ENCODE results near the gene MRPS23. TPM values are rescaled to one million over a fixed set of nuclear protein-coding genes. Genes with fewer than 3 reads are reported as not detected.

Gene MRPS23
- polyA plus RNA-seq, 1 experiment, result 33.7 TPM

DNA sequence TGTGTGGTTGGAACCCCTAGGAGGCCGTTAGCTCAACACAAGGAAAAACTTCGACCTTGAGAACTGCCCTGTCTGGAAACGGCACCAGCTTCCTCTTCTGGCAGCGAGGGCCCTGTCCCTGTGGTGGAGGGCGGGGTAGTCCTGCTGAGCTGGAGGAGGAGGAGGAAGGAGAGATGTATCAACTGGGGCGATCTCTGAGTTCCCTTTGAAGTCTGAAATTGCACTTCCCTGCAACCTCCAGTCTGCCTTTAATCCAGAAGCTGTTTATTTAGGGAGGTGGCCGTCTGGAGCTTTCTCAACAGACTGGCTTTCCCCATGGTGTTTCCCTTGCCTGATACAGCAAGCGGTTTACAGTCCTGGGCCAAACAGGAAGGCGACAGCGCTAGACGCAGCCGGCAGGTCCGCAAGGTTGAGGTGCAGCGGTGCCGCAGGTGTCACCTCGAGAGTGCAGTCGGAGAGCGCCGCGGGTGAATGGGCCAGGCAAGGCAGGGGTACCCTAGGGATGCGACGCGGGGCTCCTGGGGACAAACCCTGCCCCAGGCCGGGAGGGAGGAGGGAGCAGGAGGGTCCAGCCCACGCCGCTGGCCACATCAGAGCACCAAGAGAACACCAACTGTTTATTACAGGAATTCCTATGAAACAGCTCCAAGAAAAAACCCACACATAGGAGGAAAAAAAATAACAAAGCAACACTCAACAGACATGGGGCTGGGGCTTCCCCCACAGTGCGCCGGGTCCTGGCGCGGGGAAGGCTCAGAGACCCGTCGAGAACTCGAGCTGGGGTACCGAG is 11.4 kb upstream of the MRPS23 start:
- H3K36me3 ChIP-seq (ENCODE audit: control insufficient read depth, insufficient read depth, low read length), result peaks cover 3% of the 10 kb centered on the region; the same call in 1 of the 2 replicates
- no peak for DNase-seq (ENCODE audit: low read depth)
- TF ChIP-seq, protein P1, sequence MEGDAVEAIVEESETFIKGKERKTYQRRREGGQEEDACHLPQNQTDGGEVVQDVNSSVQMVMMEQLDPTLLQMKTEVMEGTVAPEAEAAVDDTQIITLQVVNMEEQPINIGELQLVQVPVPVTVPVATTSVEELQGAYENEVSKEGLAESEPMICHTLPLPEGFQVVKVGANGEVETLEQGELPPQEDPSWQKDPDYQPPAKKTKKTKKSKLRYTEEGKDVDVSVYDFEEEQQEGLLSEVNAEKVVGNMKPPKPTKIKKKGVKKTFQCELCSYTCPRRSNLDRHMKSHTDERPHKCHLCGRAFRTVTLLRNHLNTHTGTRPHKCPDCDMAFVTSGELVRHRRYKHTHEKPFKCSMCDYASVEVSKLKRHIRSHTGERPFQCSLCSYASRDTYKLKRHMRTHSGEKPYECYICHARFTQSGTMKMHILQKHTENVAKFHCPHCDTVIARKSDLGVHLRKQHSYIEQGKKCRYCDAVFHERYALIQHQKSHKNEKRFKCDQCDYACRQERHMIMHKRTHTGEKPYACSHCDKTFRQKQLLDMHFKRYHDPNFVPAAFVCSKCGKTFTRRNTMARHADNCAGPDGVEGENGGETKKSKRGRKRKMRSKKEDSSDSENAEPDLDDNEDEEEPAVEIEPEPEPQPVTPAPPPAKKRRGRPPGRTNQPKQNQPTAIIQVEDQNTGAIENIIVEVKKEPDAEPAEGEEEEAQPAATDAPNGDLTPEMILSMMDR (IDR thresholded peaks at IDR 0.05; ENCODE audit: insufficient read depth, low read depth, low read length), result no peak
- H3K27me3 ChIP-seq (ENCODE audit: control insufficient read depth, insufficient read depth, low read length), result no peaks in the 10 kb centered on the region
- CTCF ChIA-PET, result interaction anchor here (0.7 to 15.8 kb wide), 13 partner anchors 11 to 251 kb away, joined by 3 to 371 read pairs (median 4); partner anchors contain the start of gene MRPS23
- POLR2A ChIA-PET, result interaction anchor here (0.5 to 0.7 kb wide), 2 partner anchors 71 to 114 kb away, joined by 4 to 5 read pairs; no protein-coding TSS in a partner anchor
- H3K4me3 ChIP-seq (ENCODE audit: low read depth, low read length), result peak overlapping the region; percentile 42

DNA sequence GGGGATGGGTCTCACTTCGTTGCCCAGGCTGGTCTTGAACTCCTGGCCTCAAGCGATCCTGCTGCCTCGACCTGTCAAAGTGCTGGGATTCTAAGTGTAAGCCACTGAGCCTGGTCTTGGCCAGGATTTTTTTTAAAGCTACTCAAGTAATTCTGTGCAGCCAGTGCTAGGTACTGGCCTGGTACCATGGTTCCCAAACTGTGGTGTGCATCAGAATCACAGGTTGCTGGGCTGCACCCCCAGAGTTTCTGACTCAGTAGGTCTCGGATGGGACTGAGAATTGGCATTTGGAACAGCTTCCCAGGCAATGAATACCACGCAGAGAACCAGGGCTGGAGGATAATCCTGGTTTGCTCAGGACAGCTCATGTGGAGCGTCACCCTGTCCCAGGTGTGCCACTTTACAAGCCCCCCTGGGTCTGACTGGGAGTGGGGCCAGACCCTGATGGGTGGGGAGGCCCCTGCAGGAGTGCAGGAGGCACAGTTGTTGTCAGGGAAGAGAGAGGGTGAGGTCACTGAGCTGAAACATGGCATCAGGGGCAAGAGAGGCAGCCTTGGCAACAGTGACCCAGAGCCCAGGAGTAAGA is 10.7 kb upstream of the MRPS23 start:
- peaks cover 3% of the 10 kb centered on the region; the same call in 1 of the 2 replicates for H3K36me3 ChIP-seq (ENCODE audit: control insufficient read depth, insufficient read depth, low read length)
- H3K4me3 ChIP-seq (ENCODE audit: low read depth, low read length), result no peak overlapping the region
- no peak for DNase-seq (ENCODE audit: low read depth)
- H3K27me3 ChIP-seq (ENCODE audit: control insufficient read depth, insufficient read depth, low read length), result no peaks in the 10 kb centered on the region
- TF ChIP-seq, protein P1 (IDR thresholded peaks at IDR 0.05; ENCODE audit: insufficient read depth, low read depth, low read length), result no peak
- CTCF ChIA-PET, result interaction anchor here (0.6 to 15.8 kb wide), 14 partner anchors 9 to 252 kb away, joined by 3 to 371 read pairs (median 8); partner anchors contain the start of gene MRPS23
- POLR2A ChIA-PET, result interaction anchor here (0.5 to 1.0 kb wide), 2 partner anchors 72 to 125 kb away, joined by 4 to 8 read pairs; no protein-coding TSS in a partner anchor

DNA sequence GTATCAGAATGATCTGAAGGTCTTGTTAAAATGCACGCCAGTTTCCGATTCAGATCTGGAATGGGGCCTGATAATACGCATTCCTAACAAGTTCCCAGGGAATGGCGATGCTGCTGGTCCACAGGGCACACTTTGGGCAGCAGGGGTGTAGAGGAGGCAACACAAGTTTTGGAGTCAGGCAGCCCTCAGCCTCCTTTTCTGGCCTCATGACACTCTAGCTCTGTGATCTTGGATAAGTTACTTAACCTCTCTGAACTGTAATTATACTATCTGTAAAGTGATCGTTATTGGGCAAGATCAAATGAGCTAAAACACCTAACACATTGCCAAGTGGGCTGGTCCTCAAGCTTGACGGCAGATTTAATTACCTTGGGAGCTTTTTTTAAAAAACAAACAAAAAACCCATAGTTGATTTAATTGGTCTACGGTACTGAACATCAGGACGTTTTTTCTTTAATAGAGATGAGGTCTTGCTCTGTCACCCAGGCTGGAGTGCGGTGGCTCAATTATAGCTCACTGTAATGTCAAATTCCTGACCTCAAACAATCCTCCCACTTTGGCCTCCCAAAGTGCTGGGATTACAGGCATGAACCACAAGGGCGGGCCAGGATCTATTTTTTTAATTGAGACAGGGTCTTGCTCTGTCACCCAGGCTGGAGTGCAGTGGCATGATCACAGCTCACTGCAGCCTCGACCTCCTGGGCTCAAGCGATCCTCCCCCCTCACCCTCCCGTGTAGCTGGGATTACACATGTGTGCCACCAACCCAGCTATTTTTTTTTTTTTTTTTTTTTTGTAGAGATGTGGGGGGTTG is 10.0 kb upstream of the MRPS23 start:
- TF ChIP-seq, protein P1 (IDR thresholded peaks at IDR 0.05; ENCODE audit: insufficient read depth, low read depth, low read length), result no peak
- no peak overlapping the region for H3K4me3 ChIP-seq (ENCODE audit: low read depth, low read length)
- ChIA-PET POLR2A (interaction anchor here (1.0 kb wide), 1 partner anchor 126 kb away, joined by 8 read pairs; no protein-coding TSS in a partner anchor), CTCF (interaction anchor here (0.6 to 15.8 kb wide), 15 partner anchors 9 to 253 kb away, joined by 3 to 371 read pairs (median 11); partner anchors contain the start of genes CUEDC1 and MRPS23)
- H3K27me3 ChIP-seq (ENCODE audit: control insufficient read depth, insufficient read depth, low read length), result no peaks in the 10 kb centered on the region
- H3K36me3 ChIP-seq (ENCODE audit: control insufficient read depth, insufficient read depth, low read length), result no peaks in the 10 kb centered on the region; the same call in 1 of the 2 replicates
- DNase-seq (ENCODE audit: low read depth), result no peak

DNA sequence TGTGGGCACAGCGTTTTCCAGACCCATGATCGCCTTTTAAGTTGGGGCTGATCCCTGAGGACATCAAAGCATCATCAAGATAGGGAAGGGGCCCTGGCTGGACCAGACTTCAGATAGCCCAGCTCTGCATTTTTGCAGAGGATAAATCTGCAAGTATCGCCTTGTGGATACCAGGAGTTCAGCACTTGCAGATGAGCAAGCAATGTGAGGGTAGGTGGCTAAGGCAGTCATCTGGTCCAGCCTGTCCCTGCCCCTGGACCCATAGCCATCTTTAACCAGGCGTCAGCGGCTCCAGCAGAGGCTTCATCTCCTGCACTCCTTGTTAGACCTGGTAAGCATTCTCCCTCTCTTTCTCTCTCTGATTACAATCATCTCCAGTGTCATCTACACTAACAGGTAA is 9.0 kb upstream of the MRPS23 start:
- H3K36me3 ChIP-seq (ENCODE audit: control insufficient read depth, insufficient read depth, low read length), result no peaks in the 10 kb centered on the region
- POLR2A ChIA-PET, result no interaction called here
- no peaks in the 10 kb centered on the region for H3K27me3 ChIP-seq (ENCODE audit: control insufficient read depth, insufficient read depth, low read length)
- no peak overlapping the region for H3K4me3 ChIP-seq (ENCODE audit: low read depth, low read length)
- TF ChIP-seq, protein P1 (IDR thresholded peaks at IDR 0.05; ENCODE audit: insufficient read depth, low read depth, low read length), result no peak
- no peak for DNase-seq (ENCODE audit: low read depth)
- CTCF ChIA-PET, result interaction anchor here (0.6 to 15.8 kb wide), 18 partner anchors 8 to 254 kb away, joined by 3 to 371 read pairs (median 10); partner anchors contain the start of genes CUEDC1, MRPS23 and SRSF1
